HL-60 (cell line): Measurements from ENCODE around the gene TBC1D4.

Source experiments
- DNase-seq, 2 experiments: peaks; one replicate each; pipeline ENCODE4 v3.0.0-alpha.2; 2010 to 2020; ENCODE audit warnings: low read depth in 1 of 2, low spot score in 1 of 2
- H3K27ac ChIP-seq: fragments of 250-450 bp; sonication (Bioruptor Pico); replicated peaks from 2 replicates; pipeline ENCODE4 v1.5.1; 2020; ENCODE audit warnings: mild to moderate bottlenecking, moderate library complexity
- H3K27me3 ChIP-seq: fragments of 250-450 bp; sonication (Bioruptor Pico); 2 replicates; pipeline ENCODE4 v1.5.1; 2021; ENCODE audit warnings: mild to moderate bottlenecking, moderate library complexity; ENCODE audit not compliant: insufficient read depth, poor library complexity, severe bottlenecking
- H3K4me3 ChIP-seq: replicated peaks from 2 replicates; pipeline ENCODE4 v1.5.1; 2011; ENCODE audit warnings: mild to moderate bottlenecking, control low read depth, low read length; ENCODE audit not compliant: insufficient read depth
- GABPA ChIP-seq: IDR thresholded peaks from 2 replicates; pipeline ENCODE4 v1.6.1; 2012; ENCODE audit warnings: low read depth
- POLR2AphosphoS5 ChIP-seq: IDR thresholded peaks from 2 replicates; pipeline ENCODE4 v1.6.1; 2012; ENCODE audit warnings: low read depth
- SPI1 ChIP-seq: IDR thresholded peaks from 2 replicates; pipeline ENCODE4 v1.6.1; 2012; ENCODE audit warnings: low read depth, mild to moderate bottlenecking, borderline replicate concordance
- TF ChIP-seq, protein P1 (sequence below): IDR thresholded peaks from one replicate; pipeline ENCODE4 v1.5.1; 2011; ENCODE audit warnings: low read length, control low read depth, inconsistent platforms; ENCODE audit not compliant: insufficient read depth
- TF ChIP-seq, protein P2 (sequence below): IDR thresholded peaks from 2 replicates; pipeline ENCODE4 v1.6.1; 2012; ENCODE audit warnings: low read depth; ENCODE audit not compliant: insufficient replicate concordance

TBC1D4 gene

DNA sequence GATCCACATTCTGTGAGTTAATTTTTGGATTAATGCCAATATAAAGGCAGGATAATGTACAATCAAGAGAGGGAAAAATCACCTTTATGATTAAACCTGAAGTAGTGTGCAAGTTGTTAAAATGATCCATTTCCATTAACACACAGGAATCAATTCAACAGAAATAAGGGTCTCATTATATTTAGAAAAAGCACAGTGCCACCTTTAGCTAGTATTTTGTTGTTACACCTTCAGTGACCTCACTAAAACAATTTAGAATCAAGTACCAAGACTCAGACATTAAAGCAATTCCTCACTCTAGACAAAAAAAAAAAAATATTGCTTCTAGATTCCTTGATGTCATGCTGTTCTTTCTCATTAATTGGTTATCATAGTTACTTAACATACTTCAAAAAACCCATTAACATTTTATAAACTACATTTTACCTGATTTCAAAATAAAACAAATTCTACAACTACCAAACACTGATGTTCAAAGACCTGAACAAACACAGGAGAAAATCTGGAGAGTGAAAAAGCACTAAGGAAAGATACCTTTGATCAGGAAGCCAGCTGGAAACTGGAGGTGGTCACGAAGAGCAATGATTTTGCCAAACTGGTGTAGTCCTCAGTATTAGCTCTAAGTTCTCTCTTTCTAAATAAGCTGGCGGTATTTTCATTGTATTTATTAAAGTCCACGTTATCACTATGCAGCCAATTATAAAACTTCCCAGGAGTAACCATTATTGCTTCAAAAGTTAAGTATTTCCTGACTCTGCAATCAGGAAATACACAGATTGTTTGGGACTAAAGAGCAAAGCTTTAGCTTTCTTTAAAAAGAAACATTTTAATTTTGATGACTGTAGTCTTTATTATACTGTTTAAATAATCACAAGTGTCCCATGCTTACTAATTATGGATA lies 115.3 kb downstream of the TBC1D4 start:
- Histone ChIP-seq H3K27me3 (no peaks in the 10 kb centered on the region), H3K27ac (no peak overlapping the region), H3K4me3 (no peak overlapping the region)
- TF ChIP-seq, protein P1, sequence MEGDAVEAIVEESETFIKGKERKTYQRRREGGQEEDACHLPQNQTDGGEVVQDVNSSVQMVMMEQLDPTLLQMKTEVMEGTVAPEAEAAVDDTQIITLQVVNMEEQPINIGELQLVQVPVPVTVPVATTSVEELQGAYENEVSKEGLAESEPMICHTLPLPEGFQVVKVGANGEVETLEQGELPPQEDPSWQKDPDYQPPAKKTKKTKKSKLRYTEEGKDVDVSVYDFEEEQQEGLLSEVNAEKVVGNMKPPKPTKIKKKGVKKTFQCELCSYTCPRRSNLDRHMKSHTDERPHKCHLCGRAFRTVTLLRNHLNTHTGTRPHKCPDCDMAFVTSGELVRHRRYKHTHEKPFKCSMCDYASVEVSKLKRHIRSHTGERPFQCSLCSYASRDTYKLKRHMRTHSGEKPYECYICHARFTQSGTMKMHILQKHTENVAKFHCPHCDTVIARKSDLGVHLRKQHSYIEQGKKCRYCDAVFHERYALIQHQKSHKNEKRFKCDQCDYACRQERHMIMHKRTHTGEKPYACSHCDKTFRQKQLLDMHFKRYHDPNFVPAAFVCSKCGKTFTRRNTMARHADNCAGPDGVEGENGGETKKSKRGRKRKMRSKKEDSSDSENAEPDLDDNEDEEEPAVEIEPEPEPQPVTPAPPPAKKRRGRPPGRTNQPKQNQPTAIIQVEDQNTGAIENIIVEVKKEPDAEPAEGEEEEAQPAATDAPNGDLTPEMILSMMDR = no peak
- no peak for TF ChIP-seq GABPA
- TF ChIP-seq POLR2AphosphoS5 = no peak
- TF ChIP-seq SPI1 = no peak
- TF ChIP-seq, protein P2, sequence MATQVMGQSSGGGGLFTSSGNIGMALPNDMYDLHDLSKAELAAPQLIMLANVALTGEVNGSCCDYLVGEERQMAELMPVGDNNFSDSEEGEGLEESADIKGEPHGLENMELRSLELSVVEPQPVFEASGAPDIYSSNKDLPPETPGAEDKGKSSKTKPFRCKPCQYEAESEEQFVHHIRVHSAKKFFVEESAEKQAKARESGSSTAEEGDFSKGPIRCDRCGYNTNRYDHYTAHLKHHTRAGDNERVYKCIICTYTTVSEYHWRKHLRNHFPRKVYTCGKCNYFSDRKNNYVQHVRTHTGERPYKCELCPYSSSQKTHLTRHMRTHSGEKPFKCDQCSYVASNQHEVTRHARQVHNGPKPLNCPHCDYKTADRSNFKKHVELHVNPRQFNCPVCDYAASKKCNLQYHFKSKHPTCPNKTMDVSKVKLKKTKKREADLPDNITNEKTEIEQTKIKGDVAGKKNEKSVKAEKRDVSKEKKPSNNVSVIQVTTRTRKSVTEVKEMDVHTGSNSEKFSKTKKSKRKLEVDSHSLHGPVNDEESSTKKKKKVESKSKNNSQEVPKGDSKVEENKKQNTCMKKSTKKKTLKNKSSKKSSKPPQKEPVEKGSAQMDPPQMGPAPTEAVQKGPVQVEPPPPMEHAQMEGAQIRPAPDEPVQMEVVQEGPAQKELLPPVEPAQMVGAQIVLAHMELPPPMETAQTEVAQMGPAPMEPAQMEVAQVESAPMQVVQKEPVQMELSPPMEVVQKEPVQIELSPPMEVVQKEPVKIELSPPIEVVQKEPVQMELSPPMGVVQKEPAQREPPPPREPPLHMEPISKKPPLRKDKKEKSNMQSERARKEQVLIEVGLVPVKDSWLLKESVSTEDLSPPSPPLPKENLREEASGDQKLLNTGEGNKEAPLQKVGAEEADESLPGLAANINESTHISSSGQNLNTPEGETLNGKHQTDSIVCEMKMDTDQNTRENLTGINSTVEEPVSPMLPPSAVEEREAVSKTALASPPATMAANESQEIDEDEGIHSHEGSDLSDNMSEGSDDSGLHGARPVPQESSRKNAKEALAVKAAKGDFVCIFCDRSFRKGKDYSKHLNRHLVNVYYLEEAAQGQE = no peak
- DNase-seq = no peak

DNA sequence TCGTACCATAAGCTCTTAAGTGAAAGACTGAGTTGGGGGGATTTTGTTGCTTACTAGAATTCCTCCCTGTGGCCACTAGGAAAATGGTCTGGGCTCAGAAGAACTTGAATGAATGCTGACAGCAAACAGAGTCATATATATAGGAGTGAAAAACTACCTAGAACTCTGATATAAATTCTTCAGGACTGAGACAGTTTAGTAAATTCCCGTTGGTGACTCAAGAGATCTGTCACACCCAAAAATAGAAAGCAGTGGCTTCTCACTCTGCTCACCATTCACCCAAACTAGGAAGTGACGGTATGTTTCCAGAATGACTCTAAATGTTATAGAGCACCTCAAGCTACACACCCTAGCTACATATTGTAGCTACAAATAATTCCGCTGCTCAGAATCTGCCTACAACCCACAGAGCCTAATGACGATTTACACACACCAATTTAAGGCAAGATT lies 116.2 kb downstream of the TBC1D4 start:
- TF ChIP-seq, protein P1 = no peak
- no peak for TF ChIP-seq SPI1
- no peak for DNase-seq
- H3K27me3 ChIP-seq = no peaks in the 10 kb centered on the region
- H3K27ac ChIP-seq = no peak overlapping the region
- H3K4me3 ChIP-seq = no peak overlapping the region

DNA sequence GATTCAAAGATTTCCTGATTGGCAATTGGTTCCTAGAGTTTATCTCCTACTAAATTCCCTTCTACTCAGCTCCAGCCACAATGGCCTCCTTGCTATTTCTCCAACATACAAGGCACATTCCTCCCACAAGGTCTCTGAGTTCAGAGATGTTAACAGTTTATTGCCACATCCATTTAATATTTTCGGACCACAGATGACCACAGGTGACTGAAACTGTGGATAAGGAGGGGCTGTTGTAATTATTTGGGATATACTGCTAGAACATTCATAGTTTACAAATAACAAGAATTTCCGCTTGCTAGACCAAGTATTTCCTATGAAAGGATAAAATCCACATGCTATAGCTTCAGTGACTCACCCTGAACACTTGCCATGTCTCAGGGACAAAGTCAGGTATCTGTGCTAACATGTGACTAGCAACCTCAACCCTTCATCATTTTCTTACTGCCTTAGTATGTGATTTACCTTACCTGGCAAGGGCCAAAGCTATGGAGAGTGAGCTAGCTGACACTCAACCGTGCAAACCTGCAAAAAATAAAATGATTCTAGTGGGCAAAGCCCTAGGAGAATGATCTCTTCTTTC lies 117.7 kb downstream of the TBC1D4 start:
- DNase-seq = no peak
- H3K27me3 ChIP-seq = no peaks in the 10 kb centered on the region
- no peak overlapping the region for H3K4me3 ChIP-seq
- TF ChIP-seq, protein P1 = no peak
- TF ChIP-seq POLR2AphosphoS5 (no peak), SPI1 (no peak)
- no peak overlapping the region for H3K27ac ChIP-seq

DNA sequence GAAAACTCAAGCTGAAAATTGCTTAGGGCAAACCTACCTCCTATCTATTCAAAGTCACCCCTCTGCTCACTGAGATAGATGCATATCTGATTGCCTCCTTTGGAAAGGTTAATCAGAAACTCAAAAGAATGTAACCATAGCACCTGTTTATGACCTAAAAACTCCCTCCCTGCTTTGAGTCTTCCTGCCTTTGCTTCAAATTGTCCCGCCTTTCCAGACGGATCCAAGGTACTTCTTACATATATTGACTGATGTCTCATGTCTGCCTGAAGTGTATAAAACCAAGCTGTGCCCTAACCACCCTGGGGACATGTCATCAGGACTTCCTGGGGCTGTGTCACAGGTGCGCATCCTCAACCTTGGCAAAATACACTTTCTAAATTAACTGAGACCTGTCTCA lies 118.6 kb downstream of the TBC1D4 start:
- Histone ChIP-seq H3K27me3 (no peaks in the 10 kb centered on the region), H3K27ac (no peak overlapping the region), H3K4me3 (no peak overlapping the region)
- TF ChIP-seq SPI1 (no peak), GABPA (no peak), POLR2AphosphoS5 (no peak)
- TF ChIP-seq, protein P2 = no peak
- TF ChIP-seq, protein P1 = no peak
- DNase-seq = no peak
